SH-SY5Y (cell line): ENCODE measurements around the gene GTSE1.

Experiments used
- GATA2 ChIP-seq: IDR thresholded peaks from 2 replicates; pipeline ENCODE4 v1.6.1; 2011; ENCODE audit warnings: mild to moderate bottlenecking, low read depth, low read length
- GATA3 ChIP-seq: IDR thresholded peaks from 2 replicates; pipeline ENCODE4 v1.6.1; 2011; ENCODE audit warnings: low read depth, mild to moderate bottlenecking, low read length, moderate library complexity

GTSE1 gene, protein sequence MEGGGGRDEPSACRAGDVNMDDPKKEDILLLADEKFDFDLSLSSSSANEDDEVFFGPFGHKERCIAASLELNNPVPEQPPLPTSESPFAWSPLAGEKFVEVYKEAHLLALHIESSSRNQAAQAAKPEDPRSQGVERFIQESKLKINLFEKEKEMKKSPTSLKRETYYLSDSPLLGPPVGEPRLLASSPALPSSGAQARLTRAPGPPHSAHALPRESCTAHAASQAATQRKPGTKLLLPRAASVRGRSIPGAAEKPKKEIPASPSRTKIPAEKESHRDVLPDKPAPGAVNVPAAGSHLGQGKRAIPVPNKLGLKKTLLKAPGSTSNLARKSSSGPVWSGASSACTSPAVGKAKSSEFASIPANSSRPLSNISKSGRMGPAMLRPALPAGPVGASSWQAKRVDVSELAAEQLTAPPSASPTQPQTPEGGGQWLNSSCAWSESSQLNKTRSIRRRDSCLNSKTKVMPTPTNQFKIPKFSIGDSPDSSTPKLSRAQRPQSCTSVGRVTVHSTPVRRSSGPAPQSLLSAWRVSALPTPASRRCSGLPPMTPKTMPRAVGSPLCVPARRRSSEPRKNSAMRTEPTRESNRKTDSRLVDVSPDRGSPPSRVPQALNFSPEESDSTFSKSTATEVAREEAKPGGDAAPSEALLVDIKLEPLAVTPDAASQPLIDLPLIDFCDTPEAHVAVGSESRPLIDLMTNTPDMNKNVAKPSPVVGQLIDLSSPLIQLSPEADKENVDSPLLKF

DNA sequence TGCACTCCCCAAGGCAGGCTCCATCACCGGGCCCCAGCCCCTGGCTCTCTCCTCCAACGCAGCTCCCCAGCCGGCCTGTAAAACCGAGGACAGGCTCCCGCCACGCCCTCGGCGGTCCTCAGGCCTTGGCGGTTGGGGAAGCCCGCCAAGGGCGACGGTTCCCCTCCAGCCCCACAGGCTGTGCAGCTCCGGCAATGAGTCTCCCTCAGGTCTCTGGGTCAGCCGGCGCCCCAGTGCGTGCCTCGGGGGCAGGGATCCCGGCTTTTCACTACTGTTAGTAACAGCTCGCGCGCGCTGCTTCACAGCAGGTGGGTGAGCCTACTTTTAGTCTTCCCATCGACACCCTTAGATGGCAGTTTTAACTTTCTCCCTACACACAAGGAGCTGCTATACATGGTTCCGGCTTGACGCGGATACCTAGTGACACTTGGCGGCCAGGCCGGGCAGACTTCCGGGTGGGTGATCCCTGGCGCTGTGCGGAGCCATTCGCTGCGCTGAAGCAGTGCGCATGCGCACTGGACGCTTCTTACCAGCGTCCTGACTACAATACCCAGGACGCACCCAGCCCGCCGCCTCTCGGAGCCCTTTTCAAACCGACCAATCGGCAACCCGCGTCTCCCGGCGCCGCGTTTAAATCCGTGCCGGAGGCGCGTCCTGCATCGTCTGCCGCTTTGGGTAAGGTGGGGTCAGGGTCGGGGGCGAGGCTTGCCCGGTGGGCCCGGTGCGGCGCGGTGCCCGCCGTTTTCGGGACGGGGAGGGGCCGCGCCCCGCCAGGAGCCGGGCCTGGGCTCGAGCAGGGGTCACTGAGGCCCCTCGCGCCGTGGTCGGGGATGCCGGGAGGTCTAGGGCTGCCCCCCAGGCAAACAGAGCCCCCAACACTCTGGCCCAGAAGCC lies at the start of gene GTSE1:
GTSE1 (plus strand) TSS at position 614 of the 894 bp plus-strand sequence. CDS start 531 bp downstream, outside the sequence.
- no peak for TF ChIP-seq GATA3
- TF ChIP-seq GATA2: no peak

DNA sequence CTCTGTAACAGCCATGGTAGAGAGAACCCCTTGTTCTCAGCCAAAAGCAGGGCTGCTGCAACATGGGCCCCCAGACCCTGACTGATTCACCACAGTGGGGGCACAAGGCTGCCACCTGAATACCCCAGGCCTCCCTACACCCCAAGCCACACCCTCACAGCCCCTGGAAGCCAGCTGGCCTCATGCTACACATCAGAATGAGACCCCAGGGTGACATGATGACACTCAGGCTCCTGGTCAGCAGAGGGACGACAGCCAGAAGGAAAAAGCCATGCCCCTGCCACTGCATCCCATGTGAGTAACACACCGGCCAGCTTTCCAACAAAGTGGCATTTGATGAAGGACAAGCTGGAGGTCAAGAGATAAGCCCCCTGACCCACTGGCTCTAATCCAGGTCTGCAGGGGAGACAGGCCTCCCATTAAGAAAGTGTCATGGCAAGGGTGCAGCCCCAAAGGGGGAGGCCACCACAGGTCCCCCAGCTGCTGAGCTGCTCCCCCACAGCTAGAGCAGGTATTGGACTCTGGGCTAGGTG lies 49.2 kb upstream of the GTSE1 start:
- TF ChIP-seq GATA3 (no peak), GATA2 (0 out of 2 replicates have a peak, but pooled peaks have one; percentile 21)

DNA sequence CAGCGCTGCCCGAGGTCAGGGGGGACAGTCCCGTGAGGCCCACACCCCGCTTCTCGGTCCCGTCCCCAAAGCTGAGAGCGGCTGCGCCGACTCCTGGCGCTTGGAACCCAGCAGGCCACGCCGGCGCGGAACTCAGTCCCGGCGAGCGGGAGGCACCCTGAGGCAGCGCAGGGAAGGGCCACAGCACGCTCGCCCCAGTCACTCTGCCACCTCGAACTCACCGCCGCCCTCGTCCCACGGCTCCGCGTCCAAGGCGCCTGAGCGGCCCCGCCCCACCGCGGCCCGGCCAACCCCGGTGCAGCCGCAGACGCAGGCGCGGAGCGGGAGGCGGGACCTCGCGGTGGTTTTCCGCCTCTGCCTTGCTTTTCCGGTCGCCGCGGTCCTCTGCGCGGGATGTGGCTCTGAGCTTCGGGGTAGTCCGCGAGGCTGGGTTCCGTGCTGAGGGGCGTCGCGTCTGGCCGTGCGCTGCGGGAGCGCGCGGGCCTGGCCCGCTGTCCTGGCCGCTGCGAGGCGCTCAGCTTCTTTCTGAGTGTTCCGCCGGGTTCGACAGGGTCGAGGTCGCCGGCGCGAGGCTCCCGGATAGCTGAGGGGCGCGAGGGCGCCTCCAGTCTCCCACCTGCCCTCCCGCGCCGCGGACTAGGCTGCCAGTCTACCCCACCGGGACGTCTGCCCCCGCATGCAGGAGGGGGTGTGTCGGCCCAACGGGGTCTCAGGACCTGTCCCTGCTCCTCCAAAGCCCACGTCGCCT lies 46.5 kb upstream of the GTSE1 start, which contains the start of gene CDPF1:
CDPF1 (minus strand) TSS at position 259 of the 748 bp plus-strand sequence. CDS start 2,009 bp downstream, outside the sequence.
- no peak for TF ChIP-seq GATA2
- no peak for TF ChIP-seq GATA3

DNA sequence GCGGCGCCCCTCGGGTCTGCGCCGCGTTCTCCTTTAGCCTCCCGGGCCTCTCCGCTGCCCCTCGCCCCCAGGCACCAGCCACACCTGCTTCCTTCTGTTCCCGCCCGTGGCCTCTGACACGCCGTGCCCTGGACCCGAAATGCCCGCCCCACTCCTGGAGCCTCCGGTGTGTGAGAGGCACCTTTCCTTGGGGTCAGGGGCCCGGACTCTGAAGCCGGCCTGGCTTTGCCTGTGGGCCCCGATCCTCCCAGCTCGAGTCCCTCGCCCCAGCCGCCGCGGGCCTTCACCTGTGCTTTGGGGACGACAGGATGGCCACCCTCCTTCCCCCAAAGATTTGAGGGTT lies 45.9 kb upstream of the GTSE1 start:
- no peak for TF ChIP-seq GATA2
- no peak for TF ChIP-seq GATA3

DNA sequence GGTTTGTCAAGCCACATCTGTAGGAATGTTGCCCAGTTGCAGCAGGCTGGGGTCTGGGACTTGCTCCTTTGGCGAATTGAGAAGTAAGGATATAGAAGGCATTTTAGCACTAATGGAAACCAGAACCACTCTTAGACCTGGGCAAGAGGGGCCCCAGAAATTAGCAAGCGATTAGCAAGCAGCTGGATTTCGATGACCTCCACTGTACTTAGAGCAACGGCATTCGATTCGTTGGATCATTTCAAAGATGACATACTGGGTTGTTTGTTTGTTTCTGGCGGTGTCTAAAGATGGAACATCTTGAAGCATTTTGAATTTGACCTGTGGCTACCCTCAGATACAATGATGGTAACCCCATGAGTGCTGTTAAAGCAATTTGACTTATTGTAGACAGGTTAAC lies 45.4 kb upstream of the GTSE1 start:
- TF ChIP-seq GATA3 (no peak), GATA2 (no peak)

DNA sequence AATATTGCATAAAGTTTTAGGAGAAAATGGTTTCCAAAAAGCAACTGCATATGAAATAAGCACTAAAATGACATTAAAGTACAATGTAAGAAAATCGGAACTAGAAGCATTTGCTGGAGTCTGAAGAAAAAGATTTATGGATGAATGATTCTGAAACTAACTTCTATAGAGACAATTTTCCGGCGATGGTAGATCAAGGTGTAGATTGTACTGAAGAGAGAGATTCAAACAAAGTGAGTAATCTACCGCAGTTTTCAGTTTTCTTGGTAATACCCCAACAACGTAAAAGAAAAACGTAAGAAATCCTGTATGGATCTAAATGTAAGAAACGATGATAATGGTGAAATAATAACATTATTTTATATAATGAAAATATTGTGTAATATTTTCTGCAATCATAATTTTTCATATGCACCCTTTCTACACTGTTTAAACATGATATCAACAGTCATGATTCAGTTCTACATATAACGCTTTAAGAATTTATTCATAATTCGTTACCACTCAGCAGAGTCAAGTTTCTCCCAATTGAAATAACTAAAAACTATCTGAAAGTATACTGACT lies 44.8 kb upstream of the GTSE1 start:
- no peak for TF ChIP-seq GATA3
- no peak for TF ChIP-seq GATA2

DNA sequence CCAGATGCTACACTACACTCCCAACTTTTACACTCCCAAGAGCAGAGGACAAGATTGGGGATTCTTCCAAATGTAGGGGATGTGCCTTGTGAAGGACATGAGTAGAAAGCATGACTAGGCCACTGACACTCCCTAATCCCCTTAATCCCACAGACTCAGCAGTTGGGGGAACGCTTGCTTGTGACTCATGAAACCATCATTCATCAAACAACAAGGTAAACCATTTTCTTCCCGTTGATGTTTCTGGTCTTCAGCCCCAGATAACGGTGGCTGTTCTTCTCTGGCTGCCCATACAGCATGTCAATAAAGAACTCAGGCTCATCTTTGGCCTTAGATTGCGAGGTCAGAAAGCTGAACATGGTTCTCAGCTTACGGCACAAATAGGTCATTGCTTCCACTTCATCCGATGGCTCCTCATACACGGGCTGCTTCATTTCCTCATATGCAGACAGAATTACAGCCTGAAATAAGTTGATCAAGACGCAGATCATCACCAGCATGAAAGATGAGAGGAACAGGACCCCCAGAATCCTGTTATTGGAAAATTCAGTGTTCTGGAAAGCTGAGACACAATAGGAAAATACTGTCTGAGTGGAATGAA lies 40.2 kb upstream of the GTSE1 start:
- no peak for TF ChIP-seq GATA3
- TF ChIP-seq GATA2: no peak

DNA sequence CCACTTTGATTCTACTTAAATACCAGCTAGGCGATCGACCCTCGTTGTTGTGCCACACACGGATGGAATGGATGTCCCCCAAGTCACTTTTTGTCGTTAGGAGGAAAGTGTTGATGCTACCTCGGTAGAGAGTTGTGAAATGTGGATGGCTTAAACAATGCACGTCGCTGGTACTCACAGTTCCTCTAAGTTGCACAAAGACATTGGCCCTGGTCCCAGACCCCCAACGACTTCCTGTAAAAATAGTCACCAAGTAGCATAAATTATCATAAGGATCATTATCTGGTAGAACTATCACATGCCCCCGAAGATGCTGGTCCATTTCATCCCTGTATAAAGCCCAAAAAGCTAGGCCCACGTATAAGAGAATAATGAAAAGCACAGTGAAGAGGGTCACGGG lies 37.3 kb upstream of the GTSE1 start:
- TF ChIP-seq GATA3: no peak

DNA sequence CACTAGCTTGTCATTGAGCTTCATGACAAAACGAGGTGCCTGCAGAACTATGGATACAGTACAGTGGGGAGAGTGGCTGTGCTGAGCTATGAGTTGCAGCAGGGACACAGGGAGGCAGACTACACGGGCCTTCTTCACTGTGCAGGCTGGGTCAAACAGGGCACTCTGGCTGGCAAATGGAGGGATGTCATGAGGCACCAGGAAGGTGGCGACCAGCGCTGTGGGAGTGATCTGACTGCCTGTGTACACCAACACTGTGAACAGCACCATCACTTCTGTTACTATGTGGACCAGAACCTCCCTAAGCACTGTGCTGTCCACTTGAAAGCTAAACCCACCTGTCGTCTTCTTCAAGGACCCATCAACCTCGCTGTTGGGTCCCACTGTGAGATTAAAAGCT lies 36.6 kb upstream of the GTSE1 start:
- TF ChIP-seq GATA3 (no peak), GATA2 (no peak)

DNA sequence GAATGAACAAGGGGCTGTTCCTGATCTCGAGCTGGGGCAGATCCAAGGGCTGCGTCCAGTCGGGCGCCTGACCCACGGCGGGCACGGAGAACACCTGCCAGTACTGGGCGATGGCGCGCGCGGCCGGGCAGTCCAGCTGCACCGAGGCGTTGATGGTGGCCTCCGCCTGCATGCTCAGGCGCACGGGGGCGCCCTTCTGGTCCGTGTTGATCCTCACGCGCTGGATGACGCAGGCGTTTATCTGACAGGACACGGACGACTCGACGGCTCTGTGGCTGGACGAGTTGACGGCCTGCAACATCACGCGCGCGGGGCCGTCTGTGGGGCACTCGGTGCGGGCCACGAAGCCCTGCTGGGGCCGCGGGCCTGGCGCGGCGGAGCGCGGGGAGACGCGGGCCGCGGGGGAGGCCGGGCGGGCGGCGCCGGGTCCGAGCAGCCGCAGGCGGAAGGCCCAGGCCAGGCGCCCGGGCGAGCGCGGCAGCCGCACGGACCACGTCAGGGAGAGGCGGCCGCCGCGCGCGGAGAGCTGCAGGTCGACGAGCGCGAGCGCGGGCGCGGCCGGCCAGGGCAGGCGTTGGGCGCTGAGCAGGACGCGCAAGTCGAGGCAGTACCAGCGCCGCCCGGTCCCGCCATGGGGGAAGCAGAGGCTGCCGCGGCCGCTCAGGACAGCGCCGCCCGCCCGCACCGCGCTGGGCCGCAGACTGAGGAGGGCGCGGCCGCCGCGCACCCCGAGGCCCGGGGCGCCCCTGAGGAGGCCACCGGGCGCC lies 34.0 kb upstream of the GTSE1 start:
- no peak for TF ChIP-seq GATA2
- TF ChIP-seq GATA3: no peak

DNA sequence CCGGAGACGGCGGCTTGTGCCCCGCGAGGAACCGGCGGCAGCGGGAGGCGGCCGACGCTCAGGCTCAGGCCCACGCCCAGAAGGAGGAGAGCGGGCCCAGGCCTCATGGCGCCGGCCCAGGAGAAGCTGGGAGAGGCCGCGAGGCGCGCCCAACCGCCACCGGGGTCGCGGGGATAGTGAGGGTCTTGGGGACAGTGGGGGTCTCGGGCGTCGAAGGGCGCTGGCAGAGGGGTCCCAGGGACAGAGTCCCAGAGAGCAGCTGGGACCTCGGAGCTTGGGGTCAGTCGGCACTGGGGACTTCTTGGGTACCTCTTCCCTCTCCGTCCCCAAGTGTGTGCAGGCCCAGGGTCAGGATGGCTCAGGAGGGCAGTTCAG lies 33.5 kb upstream of the GTSE1 start, which contains the start of gene PKDREJ:
PKDREJ (minus strand) TSS at position 128 of the 375 bp plus-strand sequence; CDS start at position 107, 21 bp downstream.
- TF ChIP-seq GATA2 (no peak), GATA3 (no peak)
